GM21825 (cell line): Measurements from ENCODE around the gene ADAMTS14.

Source experiments
- ATAC-seq: cut with Tn5 transposase; IDR thresholded peaks from one replicate; pipeline ENCODE4 v1.9.1; 2021; ENCODE audit warnings: mild to moderate bottlenecking, moderate library complexity; ENCODE audit not compliant: unreplicated experiment

Gene ADAMTS14

DNA sequence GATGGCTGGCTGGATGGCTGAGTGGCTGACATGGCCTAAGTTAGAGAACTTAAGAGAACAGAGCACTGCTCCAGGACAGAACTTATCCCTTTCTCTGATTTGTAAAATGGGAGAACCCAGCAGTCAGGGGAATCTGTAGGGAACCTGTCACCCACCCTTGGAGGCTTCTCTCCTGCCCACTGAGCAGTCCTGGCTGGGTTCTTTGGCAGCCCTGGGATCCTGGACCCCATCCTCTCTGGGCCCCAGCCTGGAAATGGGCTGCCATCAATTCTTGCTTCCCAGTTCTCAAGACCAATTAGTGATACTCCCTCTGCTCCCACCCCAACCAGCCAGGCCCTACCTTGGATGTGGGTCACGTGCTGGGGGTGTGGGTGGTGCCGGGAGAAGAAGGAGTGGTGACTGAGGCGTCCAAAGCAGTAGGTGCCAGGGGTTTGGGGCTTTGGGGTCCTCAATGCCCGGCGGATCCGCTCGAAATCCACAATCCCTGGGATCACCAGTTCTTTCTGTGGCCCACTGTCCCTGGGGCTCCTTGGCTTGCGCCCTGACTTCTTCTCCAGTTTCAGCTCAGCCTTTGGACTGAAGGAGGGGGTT lies 109.2 kb downstream of the ADAMTS14 start:
- ATAC-seq: no peak

- no peak for ATAC-seq
These were observed 109.9 kb downstream of the ADAMTS14 start for GRCh38 chr10:70782086-70782745.

GRCh38 chr10:70782746-70783680 lies 110.7 kb downstream of the ADAMTS14 start:
- ATAC-seq: no peak

DNA sequence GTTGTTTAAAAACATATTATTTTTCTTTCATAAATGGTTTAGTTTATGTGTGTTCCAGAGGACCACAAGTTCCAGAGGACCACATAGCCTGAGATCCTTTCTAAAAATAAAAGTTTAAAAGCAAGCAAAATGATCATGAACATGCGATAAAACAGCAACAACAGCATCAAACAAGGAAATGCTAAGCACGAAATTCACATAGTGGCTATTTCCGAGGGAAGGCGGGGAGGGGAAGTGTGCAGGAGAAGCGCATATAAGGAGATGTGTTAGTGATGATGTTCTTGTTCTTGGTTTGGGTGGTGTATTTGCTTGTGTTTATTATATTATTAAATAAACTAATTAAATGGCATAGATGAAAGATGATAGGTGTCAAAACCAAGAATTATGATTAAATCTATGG lies 111.7 kb downstream of the ADAMTS14 start:
- no peak for ATAC-seq

DNA sequence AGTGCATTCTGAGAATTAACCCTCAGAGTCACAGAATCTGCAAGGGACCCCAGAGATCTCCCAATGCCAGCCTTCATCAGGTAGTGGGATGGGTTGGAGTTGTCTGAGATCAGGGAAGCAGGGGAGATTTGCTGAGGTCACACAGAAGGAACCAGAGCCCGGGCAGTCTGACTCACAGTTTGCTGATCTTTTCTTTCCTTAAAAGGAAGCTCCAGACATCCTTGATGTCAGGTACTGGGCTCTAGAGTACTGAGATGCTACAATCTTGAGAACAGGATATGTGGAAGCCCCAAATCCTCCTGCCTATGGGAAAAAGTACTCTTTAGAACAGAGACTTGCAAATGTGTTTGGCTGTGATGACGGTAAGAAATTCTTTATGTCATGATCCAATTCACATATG lies 112.2 kb downstream of the ADAMTS14 start:
- no peak for ATAC-seq

DNA sequence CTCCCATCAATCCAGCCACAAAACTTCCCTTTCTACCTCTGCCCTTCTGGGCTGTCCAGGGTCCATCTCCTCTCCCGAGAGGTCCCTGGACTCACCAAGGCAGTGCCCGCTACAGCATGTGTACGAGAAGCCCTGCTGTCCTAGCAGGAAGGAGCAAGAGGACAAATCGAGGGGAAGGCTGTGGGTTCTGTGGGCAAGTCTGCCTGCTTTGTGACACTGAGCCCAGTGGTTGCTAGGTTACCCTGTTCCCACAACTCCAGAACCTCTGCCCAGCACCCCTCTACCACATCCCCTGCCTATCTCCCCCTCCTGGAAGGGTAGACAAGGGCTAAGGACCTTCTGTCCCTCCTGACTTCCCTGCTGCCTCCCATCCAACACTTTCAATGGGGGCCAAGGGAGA lies 112.9 kb downstream of the ADAMTS14 start, which contains the start of gene TBATA:
Gene TBATA, minus strand, starts transcription at position 188 of the 400 bp plus-strand sequence. CDS start 1,998 bp downstream, outside the sequence.
- no peak for ATAC-seq

DNA sequence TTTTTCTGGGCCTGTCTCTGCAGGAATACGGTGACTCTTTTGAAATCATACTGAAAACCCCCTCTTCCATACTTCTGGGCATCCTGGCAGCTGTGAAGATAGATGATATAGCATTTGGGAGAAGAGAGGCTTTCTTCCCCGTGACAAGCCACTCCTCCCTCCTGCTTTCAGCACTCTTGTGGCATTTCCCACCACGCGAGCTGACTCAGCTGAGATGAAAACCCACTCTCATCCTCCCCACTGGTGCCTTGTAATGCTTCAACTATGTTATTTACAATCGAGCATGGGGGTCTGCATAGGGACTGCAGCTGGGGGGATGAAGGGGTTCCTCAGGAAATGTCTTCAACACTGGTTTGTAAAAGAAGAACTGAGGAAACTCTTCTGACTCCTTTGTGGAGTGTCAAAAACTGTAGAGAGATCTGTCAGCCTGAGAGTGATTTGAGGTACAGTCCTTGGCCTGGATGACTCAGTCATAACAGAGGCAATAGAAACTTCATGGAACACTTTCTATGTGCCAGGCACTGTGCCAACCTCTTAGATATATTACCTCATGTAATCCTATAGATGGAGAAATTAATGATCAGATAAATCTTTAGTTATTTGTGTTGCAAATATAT lies 114.6 kb downstream of the ADAMTS14 start:
- no peak for ATAC-seq

DNA sequence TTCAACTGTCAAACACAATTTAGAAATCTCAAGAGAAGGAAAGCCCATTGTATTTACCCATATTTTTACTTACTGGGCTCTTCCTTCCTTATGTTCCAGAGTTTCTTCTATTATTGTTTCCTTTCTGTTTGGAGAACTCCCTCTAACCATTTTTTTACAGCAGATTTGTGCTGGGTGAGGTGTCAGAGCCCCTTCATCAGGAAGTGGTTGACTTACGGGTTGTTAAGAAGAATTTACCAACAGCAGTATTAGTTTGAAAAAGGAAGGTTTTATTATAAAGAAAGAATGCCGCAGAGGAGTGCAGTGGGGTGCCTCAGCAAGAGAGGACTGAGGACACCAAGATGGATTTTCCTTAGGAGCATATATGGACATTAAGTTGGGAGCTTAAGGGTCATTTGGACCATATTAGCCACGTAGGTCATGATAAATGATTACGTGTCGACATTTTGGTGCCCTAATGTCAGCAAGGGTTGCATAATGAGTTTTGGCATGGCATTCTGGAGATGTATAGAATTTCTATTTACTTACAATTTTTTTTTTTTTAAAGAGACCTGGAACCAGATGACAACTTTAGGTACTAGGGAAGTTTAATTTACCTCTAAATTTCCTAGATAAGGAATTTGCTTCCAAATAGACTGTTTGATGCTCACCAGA lies 119.2 kb downstream of the ADAMTS14 start:
- no peak for ATAC-seq

GRCh38 chr10:70795613-70796012 lies 123.3 kb downstream of the ADAMTS14 start:
- ATAC-seq: no peak

DNA sequence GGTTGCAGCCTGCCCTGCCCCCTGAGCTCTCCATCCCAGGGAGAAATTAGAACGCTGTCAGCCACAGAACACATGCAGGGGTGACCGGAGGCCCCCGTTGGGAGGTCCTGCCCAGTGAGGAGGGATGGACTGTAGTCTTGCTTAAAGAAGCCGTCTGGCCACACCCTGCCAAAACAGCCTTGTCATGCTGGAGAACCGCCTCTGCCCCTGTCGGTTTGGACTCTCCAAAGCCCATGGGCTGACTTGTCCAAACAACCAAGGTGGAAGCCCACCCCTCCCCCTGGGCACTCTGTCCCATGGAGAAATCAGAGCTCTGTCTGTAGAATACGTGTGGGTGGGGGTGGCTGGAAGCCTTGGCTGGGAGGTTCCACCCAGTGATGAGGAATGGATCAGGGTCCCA lies 125.5 kb downstream of the ADAMTS14 start:
- ATAC-seq: no peak

GRCh38 chr10:70799124-70799523 lies 126.8 kb downstream of the ADAMTS14 start:
- ATAC-seq: no peak

DNA sequence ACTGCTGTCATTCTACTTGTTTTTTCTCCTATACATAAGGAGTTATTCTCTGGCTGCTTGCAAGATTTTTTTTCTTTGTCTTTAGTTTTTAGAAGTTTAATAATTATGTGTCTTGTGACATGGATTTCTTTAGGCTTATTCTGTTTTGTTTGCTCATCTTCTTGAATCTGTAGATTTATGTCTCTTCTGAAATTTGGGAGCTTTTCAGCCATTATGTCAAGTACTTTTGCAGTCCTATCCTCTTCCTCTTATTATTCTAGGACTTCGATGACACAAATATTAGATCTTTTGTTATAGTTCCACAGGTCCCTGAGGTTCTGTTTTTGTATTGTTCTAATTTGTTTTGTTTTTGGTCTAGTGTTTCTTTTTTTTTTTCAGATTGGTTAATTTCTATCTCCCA lies 129.5 kb downstream of the ADAMTS14 start:
- no peak for ATAC-seq

GRCh38 chr10:70803775-70804420 lies 131.6 kb downstream of the ADAMTS14 start:
- no peak for ATAC-seq

- no peak for ATAC-seq
These were observed 132.1 kb downstream of the ADAMTS14 start for GRCh38 chr10:70804421-70804808.

- no peak for ATAC-seq
These were observed 133.4 kb downstream of the ADAMTS14 start for GRCh38 chr10:70805619-70806215.

DNA sequence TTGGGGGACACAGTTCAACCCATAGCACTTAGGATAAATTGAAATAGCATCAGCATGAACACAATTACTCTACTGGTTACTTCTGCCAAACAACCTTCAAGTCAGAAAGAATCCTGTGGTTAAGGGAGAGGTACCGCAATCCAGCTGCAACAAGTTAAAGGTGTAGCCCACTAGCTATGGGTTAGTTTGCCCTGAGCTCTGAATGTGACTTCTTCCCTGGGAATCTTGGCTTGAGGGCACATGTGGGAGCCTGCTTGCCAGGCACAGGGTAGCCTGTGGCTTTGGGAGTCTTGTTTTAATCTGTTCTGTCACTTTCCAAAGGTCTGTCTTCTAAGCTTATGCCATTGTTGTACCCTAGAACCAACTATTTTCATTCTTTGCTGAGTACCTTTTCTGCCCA lies 134.5 kb downstream of the ADAMTS14 start:
- no peak for ATAC-seq

GRCh38 chr10:70807556-70807955 lies 135.2 kb downstream of the ADAMTS14 start:
- no peak for ATAC-seq

GRCh38 chr10:70809011-70809611 lies 136.8 kb downstream of the ADAMTS14 start:
- ATAC-seq: no peak

- ATAC-seq: no peak
These were observed 137.4 kb downstream of the ADAMTS14 start for GRCh38 chr10:70809726-70810125.
